ENCODE measurements around the gene DCLK1. TPM values are rescaled to one million over a fixed set of nuclear protein-coding genes. Genes with fewer than 3 reads are reported as not detected.
A peak's percentile ranks its signal among the peaks of the same experiment; 100 is the strongest.
"Not testable (repeated sequence)": the region's sequence is repeated elsewhere in the genome, so short reads cannot be mapped to it uniquely, and the experiment has no call there.

Gene DCLK1
- total RNA-seq, 1 donor from 2014 or later, result 19.3 TPM

DNA sequence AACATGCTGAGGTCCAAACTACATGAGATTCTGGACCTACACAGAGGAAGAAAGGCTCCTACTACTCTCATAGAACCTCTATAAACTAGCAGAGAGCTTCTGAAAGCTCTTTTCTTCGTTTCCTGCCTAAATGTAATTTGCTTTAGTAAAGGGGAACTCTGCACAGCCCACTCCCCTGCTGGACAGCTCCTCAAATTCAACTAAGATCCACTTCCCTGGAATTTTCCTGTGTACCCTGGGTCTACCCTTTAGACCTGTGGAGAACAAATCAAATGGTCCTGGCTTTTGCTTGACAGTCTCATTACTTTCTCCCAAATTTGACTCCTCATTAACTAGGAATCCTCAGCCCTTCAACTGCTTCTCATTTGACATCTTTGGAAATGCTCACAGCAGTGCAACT is 3.5 kb upstream of the DCLK1 start:
- ATAC-seq (no peak), DNase-seq (ENCODE audit: missing footprints) (no peak)
- intact Hi-C loops (cut with DNase I), result loop anchor here (5.0 to 10.0 kb wide), 2 partner anchors 140 to 152 kb away; no protein-coding TSS in a partner anchor

GRCh38 chr13:36133950-36134626 is 2.9 kb upstream of the DCLK1 start:
- DNase-seq (ENCODE audit: missing footprints), result no peak
- ATAC-seq, result no peak
- intact Hi-C loops (cut with DNase I), result loop anchor here (5.0 to 10.0 kb wide), 2 partner anchors 141 to 152 kb away; no protein-coding TSS in a partner anchor

GRCh38 chr13:36132376-36132775 is 1.2 kb upstream of the DCLK1 start:
- ATAC-seq, result no peak
- intact Hi-C loops (cut with DNase I), result loop anchor here (5.0 to 10.0 kb wide), 2 partner anchors 142 to 150 kb away; no protein-coding TSS in a partner anchor

GRCh38 chr13:36131931-36132297 is 732 bp upstream of the DCLK1 start:
- intact Hi-C loops (cut with DNase I), result loop anchor here (2.0 to 10.0 kb wide), 3 partner anchors 61 to 150 kb away; no protein-coding TSS in a partner anchor
- peak; percentile 92 for ATAC-seq

More at GRCh38 chr13:36132376-36132775, 1.2 kb upstream of the DCLK1 start:
- DNase-seq (ENCODE audit: missing footprints), result no peak

DNA sequence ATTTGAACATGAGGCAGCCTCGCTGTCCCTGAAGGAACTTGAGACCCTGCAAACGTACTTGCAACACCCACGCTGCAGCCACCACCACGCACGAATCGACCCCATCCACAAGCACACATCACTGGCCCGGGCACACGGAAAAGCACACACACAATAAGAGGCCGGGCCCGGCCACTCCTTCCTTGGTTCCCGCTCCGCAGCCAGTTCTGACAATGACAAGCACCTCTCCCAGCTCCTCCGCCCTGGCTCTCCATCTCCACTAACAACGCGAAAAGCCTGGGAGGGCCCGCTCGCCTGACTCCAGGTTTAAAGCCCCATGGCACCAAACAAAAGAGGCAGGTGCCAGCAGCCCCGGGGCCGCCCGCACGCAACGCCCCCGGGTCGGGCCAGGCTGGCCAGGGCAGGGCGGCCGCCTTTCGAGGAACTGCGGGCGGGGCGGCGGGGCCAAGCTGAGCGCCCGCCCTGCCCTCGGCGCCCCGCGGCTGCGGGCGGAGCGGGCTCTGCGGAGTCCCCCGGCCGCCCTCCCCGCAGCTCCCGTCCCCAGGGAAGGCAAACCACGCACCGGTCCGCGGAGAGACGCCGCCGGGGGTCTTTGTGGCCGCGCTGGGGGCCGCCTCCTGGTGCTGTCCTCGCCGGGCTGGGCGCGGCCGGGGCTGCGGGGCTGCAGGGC is 495 bp downstream of the DCLK1 start:
- DNase-seq (ENCODE audit: missing footprints) (peak; percentile 60), ATAC-seq (peak; percentile 6)
- intact Hi-C loops (cut with DNase I), result loop anchor here (2.0 to 10.0 kb wide), 3 partner anchors 60 to 148 kb away; no protein-coding TSS in a partner anchor

More at GRCh38 chr13:36131931-36132297, 732 bp upstream of the DCLK1 start:
- peak; percentile 80 for DNase-seq (ENCODE audit: missing footprints)

DNA sequence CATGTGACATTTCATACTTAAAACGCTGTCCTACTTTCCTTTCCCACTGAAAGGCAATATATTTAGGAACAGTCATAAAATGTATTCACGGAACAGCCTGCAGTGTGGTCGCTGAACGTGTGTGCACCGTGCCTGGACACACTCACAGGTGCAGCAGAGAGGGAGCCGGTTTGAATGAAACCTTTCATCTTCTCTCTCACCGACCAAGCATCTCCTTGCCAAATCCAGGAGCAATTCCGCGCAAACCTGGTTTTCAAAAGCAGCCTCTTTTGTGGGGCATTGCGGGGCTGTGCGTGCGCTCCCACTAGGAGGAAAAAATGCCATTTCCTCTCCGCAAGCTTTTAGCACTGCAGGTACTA is 1.0 kb downstream of the DCLK1 start:
- no peak for ATAC-seq
- no peak for DNase-seq (ENCODE audit: missing footprints)
- intact Hi-C loops (cut with DNase I), result loop anchor here (2.0 to 10.0 kb wide), 3 partner anchors 59 to 148 kb away; no protein-coding TSS in a partner anchor

GRCh38 chr13:36129539-36129938 is 1.6 kb downstream of the DCLK1 start:
- ATAC-seq, result no peak
- intact Hi-C loops (cut with DNase I), result no loop called here
- DNase-seq (ENCODE audit: missing footprints), result no peak

DNA sequence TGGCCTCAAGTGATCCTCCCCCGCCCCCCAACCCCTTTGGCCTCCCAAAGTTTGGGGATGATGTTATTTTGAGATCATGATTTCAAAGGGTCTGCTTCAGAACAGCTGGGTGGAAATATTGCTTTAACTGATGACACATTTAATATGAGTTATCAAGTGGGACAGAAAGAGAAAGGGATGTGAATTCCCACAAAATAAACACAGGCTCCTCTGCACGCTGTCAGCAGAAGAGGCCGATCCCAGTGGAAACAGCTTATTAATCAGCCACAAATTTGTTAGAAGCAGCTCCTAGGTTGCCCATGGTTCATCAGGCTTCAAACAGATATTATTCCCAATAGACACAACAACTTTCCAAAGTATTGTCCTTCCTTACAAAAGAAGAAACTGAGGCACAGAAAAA is 4.7 kb downstream of the DCLK1 start:
- intact Hi-C loops (cut with DNase I), result no loop called here
- DNase-seq (ENCODE audit: missing footprints) (no peak), ATAC-seq (no peak)

DNA sequence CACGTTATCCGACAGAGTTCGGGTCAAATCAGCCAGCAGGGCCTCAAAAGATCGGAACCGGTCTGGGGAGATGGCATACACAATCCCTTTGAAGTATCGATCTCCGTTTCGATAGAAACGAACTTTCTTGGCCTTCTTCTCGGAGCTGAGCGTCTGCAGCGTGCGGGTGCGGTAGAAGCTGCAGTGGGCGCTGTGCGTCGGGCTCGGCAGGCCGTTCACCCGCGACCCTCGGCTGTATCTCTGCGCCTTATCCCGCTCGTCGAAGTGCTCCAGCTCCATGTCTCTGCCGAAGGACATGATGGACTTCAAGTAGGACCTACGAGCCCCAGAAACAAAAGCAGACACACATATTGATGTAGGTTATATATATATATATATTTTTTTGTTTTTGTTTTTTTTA is 5.3 kb downstream of the DCLK1 start:
- intact Hi-C loops (cut with DNase I), result no loop called here
- DNase-seq (ENCODE audit: missing footprints), result peak; percentile 27
- no peak for ATAC-seq

- DNase-seq (ENCODE audit: missing footprints), result peak; percentile 69
- intact Hi-C loops (cut with DNase I), result no loop called here
- ATAC-seq, result peak; percentile 26
Observed at GRCh38 chr13:36124236-36124822, 6.9 kb downstream of the DCLK1 start.

GRCh38 chr13:36115306-36115705 is 15.9 kb downstream of the DCLK1 start:
- DNase-seq (ENCODE audit: missing footprints), result no peak
- intact Hi-C loops (cut with DNase I), result no loop called here
- ATAC-seq, result no peak

- no peak for ATAC-seq
- intact Hi-C loops (cut with DNase I), result no loop called here
Observed at GRCh38 chr13:36114233-36114632, 16.9 kb downstream of the DCLK1 start.

GRCh38 chr13:36108954-36109353 is 22.2 kb downstream of the DCLK1 start:
- ATAC-seq (no peak), DNase-seq (ENCODE audit: missing footprints) (no peak)
- intact Hi-C loops (cut with DNase I), result no loop called here

More at GRCh38 chr13:36114233-36114632, 16.9 kb downstream of the DCLK1 start:
- no peak for DNase-seq (ENCODE audit: missing footprints)

GRCh38 chr13:36108342-36108741 is 22.8 kb downstream of the DCLK1 start:
- ATAC-seq, result no peak
- no peak for DNase-seq (ENCODE audit: missing footprints)
- intact Hi-C loops (cut with DNase I), result no loop called here

DNA sequence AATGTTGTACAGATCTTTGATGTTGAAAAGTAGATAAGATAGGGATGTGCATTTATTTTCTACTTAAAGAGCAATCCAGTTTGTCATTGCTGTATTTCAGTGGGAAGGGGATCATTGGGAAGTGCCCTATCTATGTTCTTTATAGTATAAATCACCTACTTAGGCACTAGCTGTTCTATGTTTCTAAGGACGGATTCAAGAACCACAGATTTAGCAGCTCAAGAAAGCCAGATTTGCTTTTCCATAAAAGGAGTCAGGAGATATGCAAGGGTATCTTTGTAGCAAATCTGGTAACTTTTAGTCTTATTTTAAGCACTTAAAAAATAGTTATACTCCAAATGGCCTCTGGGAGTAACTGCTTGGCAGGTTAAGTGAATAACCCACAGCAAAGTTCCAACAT is 23.7 kb downstream of the DCLK1 start:
- ATAC-seq (no peak), DNase-seq (ENCODE audit: missing footprints) (no peak)
- intact Hi-C loops (cut with DNase I), result no loop called here

- DNase-seq (ENCODE audit: missing footprints) (peak; percentile 32), ATAC-seq (no peak)
- intact Hi-C loops (cut with DNase I), result no loop called here
Observed at GRCh38 chr13:36105726-36106125, 25.5 kb downstream of the DCLK1 start.

DNA sequence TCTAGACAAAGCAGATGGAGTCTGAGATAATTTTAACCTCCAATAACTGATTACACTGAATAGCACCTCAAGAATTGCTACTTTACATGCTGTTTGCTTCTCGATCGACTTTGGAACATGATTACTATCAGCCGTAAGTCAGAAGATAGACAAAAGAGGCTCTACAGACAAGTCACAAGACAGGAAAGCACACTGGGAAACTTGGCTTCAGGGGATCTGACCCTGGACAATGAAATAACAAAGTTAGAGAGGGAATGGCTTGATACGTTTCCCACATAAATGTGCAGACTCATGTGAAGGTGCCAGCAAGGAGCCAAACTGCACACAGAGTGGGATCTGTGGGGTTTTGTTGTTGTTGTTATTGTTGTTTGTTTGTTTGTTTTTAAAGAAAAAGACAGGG is 28.5 kb downstream of the DCLK1 start:
- intact Hi-C loops (cut with DNase I), result no loop called here

GRCh38 chr13:36101907-36102306 is 29.3 kb downstream of the DCLK1 start:
- intact Hi-C loops (cut with DNase I); ATAC-seq; DNase-seq (ENCODE audit: missing footprints): not testable (repeated sequence)

More for the DNA sequence above, 28.5 kb downstream of the DCLK1 start:
- DNase-seq (ENCODE audit: missing footprints) (no peak), ATAC-seq (no peak)

- ATAC-seq (no peak), DNase-seq (ENCODE audit: missing footprints) (no peak)
- intact Hi-C loops (cut with DNase I), result no loop called here
Observed at GRCh38 chr13:36101157-36101556, 30.0 kb downstream of the DCLK1 start.

DNA sequence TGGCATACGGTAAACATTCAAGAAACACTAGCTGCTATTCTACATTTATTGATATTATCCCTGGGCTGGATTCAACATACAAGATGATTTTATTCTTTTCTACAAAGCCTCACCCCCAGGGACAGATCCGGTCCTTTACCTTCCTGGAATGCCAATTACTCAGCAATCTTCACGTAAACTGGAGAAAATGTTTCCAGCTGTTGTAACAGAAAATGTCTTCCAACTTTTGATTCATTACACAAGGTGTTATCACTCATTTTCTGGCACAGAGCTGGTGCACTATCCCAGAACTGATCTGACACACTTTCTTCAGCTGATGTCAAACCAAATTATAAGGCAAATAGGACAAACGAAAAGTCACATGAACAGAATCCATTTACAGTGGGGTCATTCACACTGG is 33.1 kb downstream of the DCLK1 start:
- ATAC-seq (peak; percentile 49), DNase-seq (ENCODE audit: missing footprints) (no peak)
- intact Hi-C loops (cut with DNase I), result no loop called here

Measured in Right ventricle myocardium inferior (tissue), 1 donor.